WTC11 (cell line): ENCODE measurements around the gene PIAS2.

ENCODE experiments used
- E2F4 ChIP-seq: sonication (generic); formaldehyde crosslinking; IDR thresholded peaks from 2 replicates; pipeline ENCODE4 v1.8.1; 2022; ENCODE audit warnings: low read depth, mild to moderate bottlenecking, moderate library complexity, missing genetic modification reagents, borderline replicate concordance
- ETV6 ChIP-seq: sonication (generic); formaldehyde crosslinking; IDR thresholded peaks from 2 replicates; pipeline ENCODE4 v1.8.1; 2022; ENCODE audit warnings: mild to moderate bottlenecking, missing genetic modification reagents
- GABPB1 ChIP-seq: sonication (generic); formaldehyde crosslinking; IDR thresholded peaks from 2 replicates; pipeline ENCODE4 v1.8.1; 2023; ENCODE audit warnings: mild to moderate bottlenecking, missing genetic modification reagents
- SP1 ChIP-seq: sonication (generic); formaldehyde crosslinking; conservative IDR thresholded peaks from 2 replicates; pipeline ENCODE4 v1.8.1; 2022; ENCODE audit warnings: missing genetic modification reagents
- STAT6 ChIP-seq: sonication (generic); formaldehyde crosslinking; conservative IDR thresholded peaks from 2 replicates; pipeline ENCODE4 v1.8.1; 2023; ENCODE audit warnings: mild to moderate bottlenecking, low read depth, missing genetic modification reagents, moderate library complexity
- TEAD4 ChIP-seq: sonication (generic); formaldehyde crosslinking; IDR thresholded peaks from 2 replicates; pipeline ENCODE4 v1.8.0; 2022; ENCODE audit warnings: mild to moderate bottlenecking, missing genetic modification reagents
- TP53 ChIP-seq: sonication (generic); formaldehyde crosslinking; IDR thresholded peaks from 2 replicates; pipeline ENCODE4 v1.8.1; 2023; ENCODE audit warnings: mild to moderate bottlenecking, missing genetic modification reagents
- ZNF671 ChIP-seq: fragments of 250-450 bp; sonication (Bioruptor Pico); IDR thresholded peaks from 2 replicates; pipeline ENCODE4 v1.8.0; 2021; ENCODE audit warnings: mild to moderate bottlenecking
- TF ChIP-seq, protein P1 (sequence below): sonication (generic); formaldehyde crosslinking; IDR thresholded peaks from 2 replicates; pipeline ENCODE4 v1.8.1; 2022; ENCODE audit warnings: low read depth, missing genetic modification reagents, borderline replicate concordance
- TF ChIP-seq, protein P2 (sequence below): fragments of 200-600 bp; IDR thresholded peaks from 2 replicates; pipeline ENCODE4 v1.8.0; 2022; ENCODE audit warnings: antibody characterized with exemption
- TF ChIP-seq, protein P3 (sequence below): fragments of 250-450 bp; sonication (Bioruptor Pico); IDR thresholded peaks from 2 replicates; pipeline ENCODE4 v1.9.0; 2021; ENCODE audit warnings: mild to moderate bottlenecking
- TF ChIP-seq, protein P4 (sequence below): sonication (generic); formaldehyde crosslinking; conservative IDR thresholded peaks from 2 replicates; pipeline ENCODE4 v1.8.1; 2022; ENCODE audit warnings: mild to moderate bottlenecking, missing genetic modification reagents

DNA sequence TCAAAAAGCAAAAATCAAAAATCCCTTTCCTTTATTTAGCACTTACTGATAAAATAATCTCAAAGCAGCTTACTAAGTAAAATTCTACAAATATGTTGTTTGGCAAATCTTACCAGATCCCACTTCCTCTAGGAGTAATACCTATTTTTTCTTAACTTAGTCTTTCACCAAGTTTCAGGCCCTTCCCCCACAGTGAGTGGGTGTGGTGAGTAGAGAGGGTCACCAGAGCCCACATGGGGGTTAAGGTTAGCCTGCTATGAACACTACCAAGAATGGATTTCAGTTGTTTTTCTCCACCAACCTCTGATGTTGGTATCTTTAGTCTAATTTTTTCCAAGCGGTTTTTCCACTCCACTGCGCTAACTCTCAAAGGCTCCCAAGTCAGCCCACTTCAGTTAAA is 23.2 kb downstream of the PIAS2 start:
- TF ChIP-seq, protein P1, sequence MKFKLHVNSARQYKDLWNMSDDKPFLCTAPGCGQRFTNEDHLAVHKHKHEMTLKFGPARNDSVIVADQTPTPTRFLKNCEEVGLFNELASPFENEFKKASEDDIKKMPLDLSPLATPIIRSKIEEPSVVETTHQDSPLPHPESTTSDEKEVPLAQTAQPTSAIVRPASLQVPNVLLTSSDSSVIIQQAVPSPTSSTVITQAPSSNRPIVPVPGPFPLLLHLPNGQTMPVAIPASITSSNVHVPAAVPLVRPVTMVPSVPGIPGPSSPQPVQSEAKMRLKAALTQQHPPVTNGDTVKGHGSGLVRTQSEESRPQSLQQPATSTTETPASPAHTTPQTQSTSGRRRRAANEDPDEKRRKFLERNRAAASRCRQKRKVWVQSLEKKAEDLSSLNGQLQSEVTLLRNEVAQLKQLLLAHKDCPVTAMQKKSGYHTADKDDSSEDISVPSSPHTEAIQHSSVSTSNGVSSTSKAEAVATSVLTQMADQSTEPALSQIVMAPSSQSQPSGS (CRISPR knock-in tag), result no peak
- no peak for TF ChIP-seq SP1 (CRISPR knock-in tag)
- TF ChIP-seq E2F4 (CRISPR knock-in tag), result no peak
- TF ChIP-seq, protein P2, sequence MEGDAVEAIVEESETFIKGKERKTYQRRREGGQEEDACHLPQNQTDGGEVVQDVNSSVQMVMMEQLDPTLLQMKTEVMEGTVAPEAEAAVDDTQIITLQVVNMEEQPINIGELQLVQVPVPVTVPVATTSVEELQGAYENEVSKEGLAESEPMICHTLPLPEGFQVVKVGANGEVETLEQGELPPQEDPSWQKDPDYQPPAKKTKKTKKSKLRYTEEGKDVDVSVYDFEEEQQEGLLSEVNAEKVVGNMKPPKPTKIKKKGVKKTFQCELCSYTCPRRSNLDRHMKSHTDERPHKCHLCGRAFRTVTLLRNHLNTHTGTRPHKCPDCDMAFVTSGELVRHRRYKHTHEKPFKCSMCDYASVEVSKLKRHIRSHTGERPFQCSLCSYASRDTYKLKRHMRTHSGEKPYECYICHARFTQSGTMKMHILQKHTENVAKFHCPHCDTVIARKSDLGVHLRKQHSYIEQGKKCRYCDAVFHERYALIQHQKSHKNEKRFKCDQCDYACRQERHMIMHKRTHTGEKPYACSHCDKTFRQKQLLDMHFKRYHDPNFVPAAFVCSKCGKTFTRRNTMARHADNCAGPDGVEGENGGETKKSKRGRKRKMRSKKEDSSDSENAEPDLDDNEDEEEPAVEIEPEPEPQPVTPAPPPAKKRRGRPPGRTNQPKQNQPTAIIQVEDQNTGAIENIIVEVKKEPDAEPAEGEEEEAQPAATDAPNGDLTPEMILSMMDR, result no peak
- TF ChIP-seq, protein P3, sequence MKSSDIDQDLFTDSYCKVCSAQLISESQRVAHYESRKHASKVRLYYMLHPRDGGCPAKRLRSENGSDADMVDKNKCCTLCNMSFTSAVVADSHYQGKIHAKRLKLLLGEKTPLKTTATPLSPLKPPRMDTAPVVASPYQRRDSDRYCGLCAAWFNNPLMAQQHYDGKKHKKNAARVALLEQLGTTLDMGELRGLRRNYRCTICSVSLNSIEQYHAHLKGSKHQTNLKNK (CRISPR knock-in tag), result no peak
- TF ChIP-seq, protein P4, sequence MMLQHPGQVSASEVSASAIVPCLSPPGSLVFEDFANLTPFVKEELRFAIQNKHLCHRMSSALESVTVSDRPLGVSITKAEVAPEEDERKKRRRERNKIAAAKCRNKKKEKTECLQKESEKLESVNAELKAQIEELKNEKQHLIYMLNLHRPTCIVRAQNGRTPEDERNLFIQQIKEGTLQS (CRISPR knock-in tag), result no peak
- TF ChIP-seq GABPB1 (CRISPR knock-in tag), result no peak
- TF ChIP-seq STAT6 (CRISPR knock-in tag), result no peak
- TF ChIP-seq TP53, result no peak
- TF ChIP-seq TEAD4 (CRISPR knock-in tag), result no peak
- no peak for TF ChIP-seq ZNF671 (CRISPR knock-in tag)
- no peak for TF ChIP-seq ETV6 (CRISPR knock-in tag)
